Left kidney (tissue), 2 donors: ENCODE data around the gene TSPEAR. TPM values are rescaled to one million over a fixed set of nuclear protein-coding genes. Genes with fewer than 3 reads are reported as not detected.
"Not testable (repeated sequence)": the region's sequence is repeated elsewhere in the genome, so short reads cannot be mapped to it uniquely, and the experiment has no call there.

ENCODE experiments used
- DNase-seq: peaks from one replicate; pipeline ENCODE4 v3.0.0-alpha.2; 2013
- polyA plus RNA-seq: library from polyadenylated mRNA; unstranded; fragments of 120-200 nt; gene quantifications from one replicate; pipeline ENCODE4 v1.2.1, GENCODE V29; 2013; ENCODE audit not compliant: insufficient read length

Gene TSPEAR
- polyA plus RNA-seq, 1 donor = 0.96 TPM

DNA sequence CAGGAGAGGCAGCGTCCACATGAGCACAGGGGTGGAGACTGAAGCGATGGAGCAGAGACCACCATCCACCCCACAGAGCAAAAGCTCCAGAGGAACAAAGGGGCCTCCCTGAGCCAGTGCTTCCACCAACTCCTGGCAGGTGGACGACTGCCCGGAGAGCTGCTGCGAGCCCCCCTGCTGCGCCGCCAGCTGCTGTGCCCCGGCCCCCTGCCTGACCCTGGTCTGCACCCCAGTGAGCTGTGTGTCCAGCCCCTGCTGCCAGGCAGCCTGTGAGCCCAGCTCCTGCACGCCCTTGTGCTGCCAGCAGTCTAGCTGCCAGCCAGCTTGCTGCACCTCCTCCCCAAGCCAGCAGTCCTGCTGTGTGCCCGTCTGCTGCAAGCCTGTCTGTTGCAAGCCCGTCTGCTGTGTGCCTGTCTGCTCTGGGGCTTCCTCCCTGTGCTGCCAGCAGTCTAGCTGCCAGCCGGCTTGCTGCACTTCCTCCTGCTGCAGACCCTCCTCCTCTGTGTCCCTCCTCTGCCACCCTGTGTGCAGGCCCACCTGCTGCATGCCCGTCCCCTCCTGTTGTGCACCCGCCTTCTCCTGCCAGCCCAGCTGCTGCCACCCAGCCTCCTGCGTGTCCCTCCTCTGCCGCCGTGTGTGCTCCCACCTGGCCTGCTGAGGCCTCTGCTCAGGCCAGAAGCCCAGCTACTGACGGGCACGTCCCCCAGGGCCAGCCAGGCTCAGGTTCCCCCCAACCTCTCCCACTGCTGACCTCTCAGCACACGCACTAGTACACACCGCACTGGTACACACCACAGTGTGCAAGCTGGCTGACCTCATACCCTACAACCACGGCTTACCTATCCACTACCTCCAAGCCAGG, 9.0 kb downstream of the TSPEAR start:
- no peak for DNase-seq

DNA sequence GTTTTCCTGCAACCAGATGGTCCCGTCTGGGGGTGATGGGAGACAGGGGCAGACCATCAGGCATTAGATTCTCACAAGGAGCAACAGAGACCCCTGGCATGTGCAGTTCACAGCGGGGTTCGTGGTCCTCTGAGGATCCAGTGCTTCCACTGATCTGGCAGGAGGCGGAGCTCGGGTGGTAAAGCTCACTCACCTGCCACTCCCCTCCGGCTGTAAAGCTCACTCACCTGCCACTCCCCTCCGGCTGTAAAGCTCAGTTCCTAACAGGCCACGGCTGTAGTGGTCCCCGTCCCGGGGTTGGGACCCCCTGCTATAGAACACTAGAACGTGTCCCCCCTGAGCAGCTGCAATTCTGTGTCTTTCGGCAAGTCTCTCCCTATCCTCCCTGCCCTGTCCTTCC, 9.8 kb downstream of the TSPEAR start:
- no peak for DNase-seq

DNA sequence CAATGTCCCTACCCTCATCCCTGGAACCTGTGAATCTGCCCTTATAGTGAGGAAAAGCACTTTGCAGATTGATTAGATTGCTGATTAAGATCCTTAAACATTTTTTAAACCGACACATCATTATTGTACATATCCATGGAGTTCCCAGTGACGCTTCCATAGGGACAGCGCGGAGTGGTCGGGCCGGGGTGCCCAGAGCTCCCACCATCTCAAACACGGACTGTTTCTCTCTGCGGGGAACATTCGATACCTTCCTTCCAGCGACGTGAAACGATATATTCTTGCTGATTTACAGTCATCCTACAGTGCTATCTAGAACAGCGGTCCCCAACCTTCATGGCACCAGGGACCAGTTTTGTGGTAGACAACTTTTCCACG, 10.4 kb downstream of the TSPEAR start:
- DNase-seq = no peak

DNA sequence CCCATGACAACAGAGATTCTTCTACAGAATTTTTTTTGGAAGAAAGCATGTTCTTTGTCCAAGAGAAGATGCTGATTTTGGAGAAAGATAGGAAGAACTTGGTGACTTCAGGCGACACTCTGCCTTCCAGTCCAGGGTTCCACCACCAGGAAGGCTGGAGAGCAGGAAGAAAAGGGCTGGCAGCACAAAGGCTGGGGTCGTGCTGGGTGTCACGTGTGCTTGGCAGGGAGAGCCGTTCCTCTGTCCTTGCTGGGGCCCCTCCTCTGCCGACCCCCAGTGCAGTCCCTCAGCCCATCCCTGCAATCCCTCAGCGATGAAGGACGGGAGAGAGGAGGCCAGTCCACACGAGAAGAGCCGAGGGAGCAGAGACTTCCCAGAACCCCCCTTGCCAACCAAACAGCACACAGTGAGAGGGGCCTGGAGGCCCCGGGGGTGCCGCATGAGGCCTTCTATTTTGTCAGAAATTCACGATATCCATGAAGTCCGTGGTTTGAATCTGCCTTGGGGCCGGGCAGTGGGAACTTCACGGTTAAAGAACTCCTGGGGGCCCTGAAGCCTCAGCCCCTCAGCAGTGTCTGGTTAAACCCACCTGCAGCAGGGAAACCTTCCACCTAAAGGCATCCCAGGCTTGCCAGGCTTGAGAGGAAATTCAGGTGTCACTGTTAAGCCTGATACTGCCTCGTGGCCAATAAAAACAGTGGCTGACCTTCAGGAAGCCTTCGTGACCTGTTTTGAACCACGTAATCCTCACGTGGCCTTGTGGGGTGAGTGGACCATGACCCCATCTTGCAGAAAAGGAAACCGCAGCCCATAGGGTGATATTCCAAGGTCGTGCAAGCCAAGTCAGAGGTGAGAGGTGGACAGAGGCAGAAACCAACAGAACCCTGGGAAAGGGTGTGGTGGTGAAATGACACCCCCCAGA, 11.0 kb downstream of the TSPEAR start:
- DNase-seq = no peak

DNA sequence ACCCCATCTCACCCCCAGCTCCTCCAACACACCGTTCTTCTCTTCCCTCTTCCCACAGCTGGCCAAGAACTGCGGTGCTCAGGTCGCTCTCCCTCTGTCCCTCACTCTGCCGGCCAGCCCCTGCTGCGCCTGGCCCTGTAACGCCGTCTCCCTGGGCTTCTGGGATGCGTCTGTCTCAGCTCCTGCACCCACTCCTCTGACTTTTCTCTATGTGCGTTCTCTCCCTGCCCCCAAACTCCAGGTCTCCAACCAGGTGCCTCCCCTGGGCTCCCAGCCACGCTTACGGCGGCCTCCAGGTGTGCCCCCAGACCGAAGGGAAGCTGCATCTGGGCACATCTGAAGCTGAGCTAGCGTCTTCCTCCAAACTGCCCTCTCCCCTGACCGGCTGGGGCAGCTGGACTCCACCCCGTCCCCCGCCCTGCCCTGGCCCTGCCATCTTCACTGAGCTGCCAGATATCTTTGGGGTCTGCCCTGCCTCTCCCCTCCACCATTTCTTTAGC, 11.8 kb downstream of the TSPEAR start:
- DNase-seq = no peak

DNA sequence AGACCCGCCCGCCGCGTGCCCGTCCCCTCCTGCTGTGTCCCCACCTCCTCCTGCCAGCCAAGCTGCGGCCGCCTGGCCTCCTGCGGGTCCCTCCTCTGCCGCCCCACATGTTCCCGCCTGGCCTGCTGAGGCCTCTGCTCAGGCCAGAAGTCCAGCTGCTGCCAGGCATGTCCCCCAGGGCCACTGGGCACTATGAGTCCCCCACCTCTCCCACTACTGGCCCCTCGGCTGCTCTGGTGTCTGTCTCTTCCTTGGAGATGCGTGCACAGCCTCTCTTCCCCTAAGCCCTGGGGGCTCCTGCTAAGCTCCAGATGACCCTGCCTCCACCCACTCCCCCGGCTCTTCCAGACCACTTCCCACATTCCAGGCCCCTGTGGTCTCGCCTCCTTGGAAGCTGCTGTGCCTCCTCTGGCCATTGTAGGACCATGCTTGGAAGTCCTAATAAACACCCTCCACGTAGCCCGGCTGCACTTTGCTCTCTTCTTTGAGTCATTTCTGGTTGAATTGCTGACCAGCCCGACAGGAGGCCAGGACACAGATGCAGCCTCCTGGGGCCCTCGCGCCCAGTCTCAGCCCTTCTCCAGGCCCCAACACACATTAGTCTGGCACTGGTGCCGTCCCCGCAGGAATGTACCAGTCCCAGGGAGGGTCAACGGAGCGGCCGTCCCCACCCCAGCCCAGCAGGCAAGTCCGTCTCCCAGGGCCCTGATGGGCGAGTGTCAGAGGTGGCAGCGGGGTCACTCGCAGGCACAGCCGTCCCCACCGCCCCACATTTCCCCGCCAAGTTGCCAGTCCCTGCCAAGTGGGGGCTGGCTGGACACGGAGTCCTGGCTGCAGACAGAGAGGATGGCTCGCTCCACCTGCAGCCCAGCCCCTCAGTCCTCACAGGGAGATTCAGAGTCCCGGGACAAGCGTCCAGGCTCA, 13.3 kb downstream of the TSPEAR start:
- no peak for DNase-seq

DNA sequence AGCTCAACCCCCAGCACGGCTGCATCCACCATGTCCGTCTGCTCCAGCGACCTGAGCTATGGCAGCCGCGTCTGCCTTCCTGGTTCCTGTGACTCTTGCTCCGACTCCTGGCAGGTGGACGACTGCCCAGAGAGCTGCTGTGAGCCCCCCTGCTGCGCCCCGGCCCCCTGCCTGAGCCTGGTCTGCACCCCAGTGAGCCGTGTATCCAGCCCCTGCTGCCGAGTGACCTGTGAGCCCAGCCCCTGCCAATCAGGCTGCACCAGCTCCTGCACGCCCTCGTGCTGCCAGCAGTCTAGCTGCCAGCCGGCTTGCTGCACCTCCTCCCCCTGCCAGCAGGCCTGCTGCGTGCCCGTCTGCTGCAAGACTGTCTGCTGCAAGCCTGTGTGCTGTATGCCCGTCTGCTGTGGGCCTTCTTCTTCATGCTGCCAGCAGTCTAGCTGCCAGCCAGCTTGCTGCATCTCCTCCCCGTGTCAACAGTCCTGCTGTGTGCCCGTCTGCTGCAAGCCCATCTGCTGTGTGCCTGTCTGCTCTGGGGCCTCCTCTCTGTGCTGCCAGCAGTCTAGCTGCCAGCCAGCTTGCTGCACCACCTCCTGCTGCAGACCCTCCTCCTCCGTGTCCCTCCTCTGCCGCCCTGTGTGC, 14.1 kb downstream of the TSPEAR start, which contains the start of gene KRTAP10-12:
TSS of gene KRTAP10-12 (plus strand) at position 1 of the 639 bp plus-strand sequence. CDS start at position 31, 30 bp downstream.
- not testable (repeated sequence) for DNase-seq

DNA sequence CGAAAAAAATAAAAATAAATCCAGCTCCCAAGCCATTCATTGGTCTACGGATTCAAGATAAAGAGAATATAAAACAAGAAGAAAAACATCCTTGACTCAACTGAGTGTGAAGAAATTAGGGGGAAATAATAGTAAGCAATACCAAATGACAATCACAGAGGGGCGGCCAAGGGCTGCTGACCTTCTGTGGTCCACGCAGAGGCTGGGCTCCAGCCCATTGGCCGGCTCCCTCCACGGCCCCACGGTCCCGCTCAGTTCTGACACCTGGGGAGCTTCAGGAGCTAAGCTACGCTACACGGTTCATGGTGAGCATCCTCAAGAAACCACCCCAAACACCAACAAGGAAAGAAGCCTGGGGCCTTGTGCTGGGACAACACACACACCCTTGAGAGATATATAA, 14.8 kb downstream of the TSPEAR start:
- DNase-seq = no peak

DNA sequence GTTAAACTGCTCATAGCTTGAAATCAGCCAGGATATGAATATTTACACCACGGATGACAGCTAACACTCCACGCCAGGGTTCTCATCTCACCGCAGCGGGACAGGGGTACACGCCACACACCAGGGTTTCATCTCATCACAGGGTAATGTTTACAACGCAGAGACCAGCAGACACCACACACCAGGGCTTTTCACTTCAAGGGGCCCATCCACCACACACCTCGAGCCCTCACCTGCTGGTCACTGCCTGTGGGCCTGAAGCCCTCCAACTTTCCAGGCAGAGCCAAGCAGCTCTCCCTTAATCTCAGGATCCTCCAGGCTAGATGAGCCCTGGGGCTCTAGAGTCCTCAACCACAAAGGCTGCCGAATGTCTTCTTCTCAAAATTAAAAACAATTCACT, 15.7 kb downstream of the TSPEAR start:
- DNase-seq = no peak

DNA sequence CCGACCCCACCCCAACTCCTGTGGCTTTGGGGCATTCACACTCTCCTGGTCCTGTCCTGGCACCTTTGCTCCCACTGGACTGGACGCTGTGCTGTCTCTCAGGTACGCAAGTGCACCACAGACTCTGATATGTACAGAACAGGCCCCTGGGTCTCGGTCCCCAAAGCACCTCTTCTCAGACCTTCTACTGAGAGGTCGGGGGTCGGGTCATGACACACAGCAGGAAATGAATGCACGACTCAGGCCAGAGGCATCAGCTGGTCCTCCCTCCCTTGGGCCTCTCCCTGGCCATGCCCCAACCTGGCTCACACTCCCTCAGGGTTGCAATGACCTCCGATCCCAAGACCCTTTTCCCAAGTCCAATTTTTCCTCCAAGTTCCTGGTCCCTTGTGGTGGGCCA, 16.2 kb downstream of the TSPEAR start:
- DNase-seq = no peak

DNA sequence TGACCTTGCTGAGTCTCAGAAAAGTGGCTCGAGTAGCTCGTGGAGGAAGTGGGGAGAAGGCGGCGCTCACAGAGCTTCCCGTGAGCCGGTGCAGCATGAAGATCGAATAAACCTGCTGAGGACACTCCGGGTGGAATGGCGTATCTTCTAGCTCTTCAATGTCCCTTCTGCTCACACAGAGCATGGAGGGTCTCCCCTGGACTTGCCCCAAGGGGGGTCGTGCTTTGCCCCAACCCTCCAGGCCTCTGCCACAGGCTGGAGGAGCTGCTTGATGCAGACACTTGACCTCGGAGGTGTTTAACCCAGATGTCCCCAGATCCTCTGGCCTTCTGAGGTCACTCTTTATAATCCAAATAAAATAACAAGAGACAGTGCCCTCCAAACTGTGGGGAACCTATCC, 16.6 kb downstream of the TSPEAR start:
- no peak for DNase-seq

DNA sequence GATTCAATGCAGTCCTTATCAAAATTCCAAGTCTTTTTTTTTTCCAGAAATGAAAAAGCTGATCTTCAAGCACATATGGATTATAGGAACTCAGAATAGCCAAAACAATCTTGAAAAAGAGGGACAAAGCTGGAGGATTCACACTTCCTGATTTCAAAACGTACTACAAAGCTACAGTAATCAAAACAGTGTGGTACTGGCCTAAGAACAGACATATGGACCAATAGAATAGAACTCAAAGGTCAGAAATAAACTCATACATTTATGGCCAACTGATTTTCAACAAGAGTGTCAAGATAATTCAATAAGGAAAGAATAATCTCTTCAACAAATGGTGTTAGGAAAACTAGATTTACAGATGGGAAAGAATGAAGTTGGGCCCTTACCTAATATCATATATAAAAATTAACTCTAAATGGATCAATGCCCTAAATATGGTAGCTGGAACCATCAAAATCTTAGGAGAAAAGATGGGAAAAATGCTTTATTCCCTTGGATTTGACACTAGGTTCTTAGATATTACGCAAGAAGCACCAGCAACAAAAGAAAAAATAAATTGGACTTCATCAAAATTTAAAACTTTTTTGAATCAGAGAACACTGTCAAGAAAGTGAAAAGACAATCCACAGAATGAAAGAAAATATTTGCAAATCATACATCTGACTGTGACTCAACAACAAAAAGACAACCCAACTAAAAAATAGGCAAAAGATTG, 18.4 kb downstream of the TSPEAR start:
- DNase-seq = no peak

DNA sequence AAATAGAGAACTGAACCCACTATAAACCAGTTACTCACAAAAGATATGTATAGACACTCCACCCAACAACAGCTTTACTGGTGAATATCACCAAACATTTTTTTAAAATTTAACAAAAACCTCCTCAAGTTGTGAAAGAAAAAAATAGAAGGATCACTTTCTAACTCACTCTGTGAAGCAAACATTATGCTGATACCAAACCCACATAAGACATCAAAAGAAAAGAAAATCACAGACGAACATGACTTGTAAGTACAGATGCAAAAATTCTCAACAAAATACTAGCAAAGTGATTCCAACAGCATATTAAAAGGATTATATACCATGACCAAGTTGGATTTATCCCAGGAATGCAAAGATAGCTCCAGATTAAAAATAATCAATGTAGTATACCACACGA, 19.7 kb downstream of the TSPEAR start:
- DNase-seq = no peak

DNA sequence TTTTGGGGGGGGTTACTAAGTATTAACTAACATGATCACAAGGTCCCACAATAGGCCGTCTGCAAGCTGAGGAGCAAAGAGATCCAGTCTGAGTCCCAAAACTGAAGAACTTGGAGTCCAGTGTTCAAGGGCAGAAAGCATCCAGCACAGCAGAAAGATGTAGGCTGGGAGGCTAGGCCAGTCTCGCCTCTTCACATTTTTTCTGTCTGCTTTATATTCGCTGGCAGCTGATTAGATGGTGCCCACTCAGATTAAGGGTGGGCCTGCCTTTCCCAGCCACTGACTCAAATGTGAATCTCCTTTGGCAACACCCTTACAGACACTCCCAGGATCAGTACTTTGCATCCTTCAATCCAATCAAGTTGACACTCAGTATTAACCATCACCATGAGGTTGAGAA, 21.6 kb downstream of the TSPEAR start:
- DNase-seq = not testable (repeated sequence)

DNA sequence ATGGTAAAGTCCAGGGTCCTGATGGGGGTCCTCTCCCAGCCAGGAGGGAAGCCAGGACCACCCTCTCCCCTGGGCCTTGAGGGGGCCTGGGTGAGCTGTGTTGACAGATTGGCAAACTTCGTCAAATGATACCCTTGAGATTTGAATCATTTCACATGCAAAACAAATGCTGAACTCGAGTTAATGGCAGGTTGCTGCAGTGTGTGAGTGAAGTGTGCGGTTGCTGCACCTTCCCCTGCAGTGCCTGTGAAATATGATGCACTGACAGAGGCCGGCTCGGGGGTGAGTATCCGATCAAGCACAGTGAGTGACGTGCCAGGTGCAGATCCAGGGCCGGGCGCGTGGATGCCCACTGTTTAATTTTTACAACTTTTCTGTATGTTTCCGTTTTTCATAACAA, 23.7 kb downstream of the TSPEAR start:
- no peak for DNase-seq

DNA sequence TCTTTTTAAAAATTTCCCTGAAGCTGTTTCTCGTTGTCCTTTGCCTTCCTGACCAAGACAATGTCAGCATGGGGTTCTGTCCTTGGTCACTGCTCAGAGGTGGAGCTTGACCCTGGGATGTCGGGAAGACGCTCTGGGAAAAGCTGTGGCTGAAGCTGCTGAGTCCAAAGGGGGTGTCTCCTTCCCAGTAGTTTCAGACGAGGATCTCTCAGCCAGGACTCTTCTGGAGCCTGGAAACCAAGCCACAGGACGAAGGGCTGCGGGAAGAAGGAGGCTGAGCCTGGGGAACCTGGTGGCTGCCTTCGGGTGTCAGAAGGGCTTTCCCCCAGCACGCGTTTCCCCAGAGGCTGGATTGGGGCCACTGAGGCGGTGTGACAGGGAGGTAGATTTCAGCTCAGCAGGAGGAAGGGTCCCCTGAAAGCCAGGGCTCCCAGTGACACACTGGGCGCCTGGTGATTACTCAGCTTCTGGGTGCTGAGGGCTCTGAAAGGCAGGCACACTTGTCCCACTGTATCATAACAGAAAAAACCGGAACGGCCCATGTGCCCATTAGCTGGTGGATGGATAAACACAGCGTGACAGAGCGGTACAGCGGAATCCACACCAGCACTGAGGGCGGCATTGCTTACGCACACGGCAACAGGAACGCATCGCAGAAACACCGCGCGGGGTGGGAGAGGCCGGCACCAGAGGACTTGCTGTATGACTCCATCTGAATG, 24.4 kb downstream of the TSPEAR start:
- no peak for DNase-seq

DNA sequence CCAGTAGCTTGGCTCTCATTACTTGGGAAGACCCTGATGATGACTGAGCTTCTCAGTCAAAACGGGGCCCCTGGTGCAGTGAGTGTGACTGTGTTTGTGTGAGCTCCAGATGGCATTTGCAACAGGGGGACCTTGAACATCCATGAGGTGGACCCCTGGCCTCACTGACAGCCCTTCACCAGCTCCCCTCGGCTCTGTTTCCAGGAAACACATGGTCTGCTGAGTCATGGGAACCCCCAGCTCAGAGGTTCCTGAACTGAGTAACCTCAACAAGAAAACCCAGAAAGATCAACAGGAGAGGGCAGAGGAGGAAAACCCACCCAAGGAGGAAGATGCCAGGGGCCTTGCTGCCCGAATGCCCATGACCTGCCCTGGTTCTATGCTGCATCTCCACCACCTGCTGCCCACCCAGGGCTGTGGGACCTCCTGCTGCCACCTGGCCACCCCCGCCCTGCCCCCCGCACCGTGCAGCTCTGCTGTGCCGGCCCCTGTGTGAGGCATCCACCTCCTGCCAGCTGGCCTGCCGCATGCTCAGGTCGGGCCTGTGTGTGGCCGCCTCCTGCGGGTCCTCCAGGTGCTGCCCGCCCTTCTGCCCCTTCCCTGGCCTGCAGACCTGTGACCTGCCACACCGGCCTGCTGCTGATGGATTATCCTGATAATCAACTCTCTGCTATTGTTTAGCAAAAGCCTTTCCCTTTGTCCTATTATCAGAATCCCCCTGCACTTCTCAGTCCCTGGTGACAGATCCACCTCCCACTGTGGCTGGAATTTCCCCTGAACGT, 25.2 kb downstream of the TSPEAR start:
- no peak for DNase-seq

DNA sequence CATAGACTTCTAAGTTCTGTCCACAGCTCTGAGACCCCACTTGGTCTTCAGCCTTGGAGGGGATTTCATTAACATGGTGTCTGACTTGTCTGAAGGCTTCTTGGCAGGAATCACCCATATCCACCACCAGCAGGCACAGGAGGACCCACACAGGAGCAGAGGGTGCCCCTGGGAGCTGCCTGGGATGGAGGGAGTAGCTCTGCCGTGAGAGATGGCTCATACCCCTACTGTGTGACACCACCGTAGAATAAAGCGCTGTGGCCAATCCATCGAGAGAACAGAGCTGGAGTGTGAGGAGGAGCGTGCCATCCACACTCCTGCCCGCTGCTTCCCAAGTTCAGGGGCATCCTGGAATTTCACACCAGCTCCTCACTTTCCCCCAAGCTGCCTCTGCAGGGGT, 26.3 kb downstream of the TSPEAR start:
- DNase-seq = not testable (repeated sequence)

DNA sequence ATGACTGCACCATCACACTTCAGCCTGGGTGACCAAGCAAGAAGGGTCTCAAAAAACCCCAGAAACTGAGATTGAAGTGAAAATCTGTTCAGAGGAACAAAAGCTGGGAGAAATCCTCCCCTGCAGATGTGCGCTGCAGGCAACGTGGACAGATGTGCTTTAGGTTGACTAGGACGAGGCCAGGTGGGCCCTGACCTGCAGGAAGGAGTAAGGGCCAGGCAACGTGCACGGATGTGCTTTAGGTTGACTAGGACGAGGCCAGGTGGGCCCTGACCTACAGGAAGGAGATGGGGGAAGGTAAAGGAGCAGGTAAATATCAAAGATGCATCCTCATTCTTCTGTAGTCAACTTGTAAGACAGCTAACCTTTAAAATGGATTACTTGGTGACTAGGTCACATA, 26.9 kb downstream of the TSPEAR start:
- no peak for DNase-seq
